GM12872 (cell line): Measurements from ENCODE around the gene ADCYAP1.

Experiments used
- CTCF ChIP-seq: IDR thresholded peaks from 3 replicates; pipeline ENCODE4 v1.5.1; 2011; ENCODE audit warnings: low read depth, mild to moderate bottlenecking, low read length, moderate library complexity; ENCODE audit not compliant: insufficient read depth

Gene ADCYAP1

DNA sequence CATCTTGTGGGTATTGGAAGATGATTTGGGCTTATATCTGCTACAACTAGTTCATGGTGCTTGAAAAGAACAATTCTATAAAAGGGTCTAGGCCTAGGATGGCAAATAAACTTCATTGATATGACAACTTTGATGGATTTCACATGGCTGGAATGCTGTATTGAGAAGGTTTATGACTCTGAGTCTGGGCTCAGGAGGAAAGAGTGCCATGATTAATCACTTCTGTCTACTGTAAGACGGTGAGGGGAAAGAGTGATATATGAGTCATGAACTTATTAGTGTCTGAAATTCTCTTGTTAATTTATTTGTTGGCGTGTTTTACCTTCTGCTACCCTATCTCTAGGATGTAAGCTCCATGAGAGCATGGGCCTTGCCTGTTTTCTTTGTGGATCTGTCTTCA, 17.0 kb upstream of the ADCYAP1 start:
- TF ChIP-seq CTCF, result no peak

DNA sequence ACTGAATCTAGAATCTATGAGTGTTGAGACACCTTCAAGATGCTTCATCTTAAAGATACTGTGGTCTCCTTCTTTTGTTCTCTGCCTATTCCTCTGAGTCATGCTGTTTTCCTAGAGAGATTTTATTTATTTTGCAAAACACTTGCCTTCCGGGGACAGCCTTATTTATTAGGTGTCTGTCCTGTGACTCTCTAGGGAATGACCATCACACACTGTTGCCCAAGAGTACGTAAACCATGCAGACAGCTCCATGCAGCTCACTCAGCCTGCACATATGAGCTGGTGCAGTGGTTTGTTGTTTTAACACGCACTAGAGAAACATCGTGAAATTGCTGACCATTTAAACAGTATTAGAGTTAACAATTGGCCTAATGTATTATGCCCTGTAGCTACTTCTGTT, 12.4 kb upstream of the ADCYAP1 start:
- TF ChIP-seq CTCF, result no peak

DNA sequence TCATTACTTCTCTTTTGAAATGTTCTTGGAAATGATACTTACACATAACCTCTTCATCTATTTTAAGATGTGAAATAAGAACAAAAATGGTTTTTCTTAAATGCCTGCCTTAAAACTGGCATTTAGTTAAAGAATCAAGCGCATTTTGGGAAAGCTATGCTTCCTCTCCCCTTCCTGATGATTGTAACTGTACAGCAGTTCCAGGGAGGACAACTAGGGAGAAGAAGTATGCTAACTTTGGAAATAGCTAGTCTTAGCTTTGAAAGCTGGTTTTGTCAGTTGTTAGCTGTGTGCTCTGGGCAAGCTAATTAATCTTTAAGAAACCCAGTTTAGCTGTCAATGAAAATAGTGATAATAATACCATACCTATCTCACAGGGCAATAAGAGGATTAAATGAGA, 8.4 kb upstream of the ADCYAP1 start:
- TF ChIP-seq CTCF, result no peak

- no peak for TF ChIP-seq CTCF
Measured at GRCh38 chr18:901761-902160, 2.9 kb upstream of the ADCYAP1 start.

- TF ChIP-seq CTCF, result no peak
Measured at GRCh38 chr18:902229-902628, 2.4 kb upstream of the ADCYAP1 start.

DNA sequence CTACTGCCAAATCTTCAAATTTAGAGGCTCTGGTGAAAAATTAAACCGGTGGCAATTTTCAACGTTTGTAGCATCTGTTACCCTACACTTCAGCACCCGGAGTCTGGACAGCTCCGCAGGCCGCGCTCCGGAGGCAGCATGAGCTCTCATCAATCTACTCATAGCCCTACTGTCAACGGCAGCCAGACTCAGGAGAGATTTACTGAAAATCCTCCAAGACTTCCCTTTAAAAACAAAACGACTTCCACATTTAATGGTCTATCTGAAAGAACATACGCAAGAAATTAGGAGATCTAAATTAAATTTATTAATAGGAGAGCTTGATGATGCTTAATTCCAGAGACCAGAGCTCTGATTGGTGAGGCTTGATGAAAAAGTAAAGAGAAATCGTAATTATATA, 970 bp upstream of the ADCYAP1 start:
- no peak for TF ChIP-seq CTCF

DNA sequence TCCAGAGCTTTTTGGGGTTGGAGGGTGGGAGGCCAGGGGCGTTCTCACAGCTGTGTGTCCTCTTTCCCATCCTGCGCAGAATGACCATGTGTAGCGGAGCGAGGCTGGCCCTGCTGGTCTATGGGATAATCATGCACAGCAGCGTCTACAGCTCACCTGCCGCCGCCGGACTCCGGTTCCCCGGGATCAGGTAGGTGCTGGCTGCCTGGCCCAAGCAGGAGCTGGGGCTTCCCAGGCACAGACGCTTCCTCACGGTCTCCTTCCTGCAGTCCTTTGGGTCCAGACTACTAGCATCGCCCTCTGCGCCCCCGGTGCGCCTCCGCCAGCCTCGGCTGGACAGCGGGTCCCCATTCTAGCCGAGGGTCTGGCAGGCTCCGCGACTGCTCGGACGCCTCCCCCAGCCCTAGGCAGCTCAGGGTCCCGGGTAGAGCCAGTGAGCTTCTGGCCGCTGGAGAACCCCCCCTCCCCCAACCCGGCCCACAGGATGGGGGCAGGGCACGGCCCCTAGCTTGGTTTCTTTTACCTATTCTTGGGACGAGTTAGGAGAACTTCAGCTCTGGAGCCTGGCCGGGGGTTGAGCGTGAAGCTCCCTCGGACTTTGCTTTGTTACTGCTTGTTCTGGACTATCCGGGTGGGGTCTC, 756 bp downstream of the ADCYAP1 start:
- no peak for TF ChIP-seq CTCF

DNA sequence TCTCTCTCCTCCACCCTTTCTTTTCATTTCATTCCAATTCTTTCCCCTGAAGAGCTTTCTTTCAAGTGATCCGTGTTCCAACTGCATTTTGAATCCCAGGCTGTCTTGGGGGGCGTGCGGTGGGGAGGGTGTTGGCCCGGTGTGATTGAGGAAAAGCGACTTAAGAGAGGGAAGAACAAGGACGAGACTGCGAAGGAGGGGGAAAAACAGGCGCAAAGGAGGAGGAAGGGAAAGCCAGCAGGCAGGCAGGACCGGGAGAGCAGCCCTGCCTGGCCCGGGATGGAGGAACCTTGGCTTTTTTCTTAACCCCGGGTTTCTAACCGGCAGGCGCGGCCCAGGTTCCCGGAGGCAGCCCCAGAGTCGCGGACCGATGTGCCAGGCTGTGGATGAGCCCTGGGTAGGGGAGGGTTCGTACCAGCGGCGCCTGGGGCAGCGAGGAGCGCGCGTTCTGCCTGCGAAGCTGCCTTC, 1.3 kb downstream of the ADCYAP1 start:
- TF ChIP-seq CTCF, result no peak
